Uterus (tissue), 4 donors: Measurements from ENCODE around the gene CAMK1D. TPM values are rescaled to one million over a fixed set of nuclear protein-coding genes. Genes with fewer than 3 reads are reported as not detected.

Experiments used
- DNase-seq, 2 donors: peaks; one replicate each; pipeline ENCODE4 v3.0.0-alpha.2; 2019 to 2020
- H3K27ac ChIP-seq, 2 donors: fragments of 200-600 bp; sonication (generic); 1 replicate in 1 of 2; 2 replicates in 1 of 2; pipeline ENCODE4 v1.5.1; 2016 to 2018
- H3K27me3 ChIP-seq, 2 donors: fragments of 200-600 bp; sonication (generic); one replicate each; pipeline ENCODE4 v1.5.1; 2018 to 2019; ENCODE audit warnings: control low read depth in 1 of 2
- H3K36me3 ChIP-seq, 2 donors: fragments of 200-600 bp; sonication (generic); one replicate each; pipeline ENCODE4 v1.5.1; 2019; ENCODE audit warnings: control low read depth in 1 of 2
- H3K4me1 ChIP-seq, 2 donors: fragments of 200-600 bp; sonication (generic); one replicate each; pipeline ENCODE4 v1.5.1; 2018 to 2019; ENCODE audit warnings: control low read depth in 1 of 2
- H3K4me3 ChIP-seq, 2 donors: fragments of 200-600 bp; sonication (generic); 1 replicate in 1 of 2; 2 replicates in 1 of 2; pipeline ENCODE4 v1.5.1; 2018 to 2019; ENCODE audit warnings: mild to moderate bottlenecking in 1 of 2
- H3K9me3 ChIP-seq, 2 donors: fragments of 200-600 bp; sonication (generic); one replicate each; pipeline ENCODE4 v1.5.1; 2019; ENCODE audit warnings: control low read depth in 1 of 2
- CTCF ChIP-seq, 4 experiments: fragments of 200-600 bp in 2 of 4; fragments of 450-650 bp in 2 of 4; sonication (generic) in 2 of 4; IDR thresholded peaks; one replicate each; pipeline ENCODE4 v1.5.1; 2016 to 2019; ENCODE audit warnings: antibody characterized with exemption in 4 of 4, mild to moderate bottlenecking in 2 of 4, moderate library complexity in 1 of 4
- POLR2A ChIP-seq, 2 donors: fragments of 450-650 bp; IDR thresholded peaks; one replicate each; pipeline ENCODE4 v1.6.1; 2016; ENCODE audit warnings: antibody characterized with exemption in 2 of 2, mild to moderate bottlenecking in 1 of 2, moderate library complexity in 1 of 2
- intact Hi-C: fragments of 100-400 bp; cut with DNase I; formaldehyde crosslinking; loops from one replicate; pipeline ENCODE4 v1.15.1; 2023; ENCODE audit warnings: low total_unique reads
- total RNA-seq, 4 donors: library from RNA; depleted of rRNA in 3 of 4; stranded (reverse); fragments of >200 nt in 3 of 4; gene quantifications; one replicate each; pipeline versions ENCODE4 v1.1.0 to v1.2.4, GENCODE V29; 2014 to 2023
- donor health status: DM: yes; HTN: yes; CAD: no.

Gene CAMK1D
- total RNA-seq, 4 donors from 2014 or later: 3.5 to 48.4 (median 10.8) TPM

- Histone ChIP-seq H3K27ac (no peak overlapping the region), H3K9me3 (no peaks in the 10 kb centered on the region), H3K36me3 (no peaks in the 10 kb centered on the region), H3K4me1 (peaks cover 0 to 3% of the 10 kb centered on the region in 2 donors), H3K4me3 (no peak overlapping the region), H3K27me3 (no peaks in the 10 kb centered on the region)
- intact Hi-C loops: no loop called here
- TF ChIP-seq CTCF (IDR thresholded peaks at IDR 0.05) (no peak), POLR2A (IDR thresholded peaks at IDR 0.05) (no peak)
- DNase-seq: no peak
Observed at GRCh38 chr10:12381536-12382156, 32.3 kb downstream of the CAMK1D start.

GRCh38 chr10:12382157-12382548, 32.8 kb downstream of the CAMK1D start:
- H3K9me3 ChIP-seq: no peaks in the 10 kb centered on the region
- intact Hi-C loops: no loop called here
- TF ChIP-seq CTCF (IDR thresholded peaks at IDR 0.05) (no peak), POLR2A (IDR thresholded peaks at IDR 0.05) (no peak)

DNA sequence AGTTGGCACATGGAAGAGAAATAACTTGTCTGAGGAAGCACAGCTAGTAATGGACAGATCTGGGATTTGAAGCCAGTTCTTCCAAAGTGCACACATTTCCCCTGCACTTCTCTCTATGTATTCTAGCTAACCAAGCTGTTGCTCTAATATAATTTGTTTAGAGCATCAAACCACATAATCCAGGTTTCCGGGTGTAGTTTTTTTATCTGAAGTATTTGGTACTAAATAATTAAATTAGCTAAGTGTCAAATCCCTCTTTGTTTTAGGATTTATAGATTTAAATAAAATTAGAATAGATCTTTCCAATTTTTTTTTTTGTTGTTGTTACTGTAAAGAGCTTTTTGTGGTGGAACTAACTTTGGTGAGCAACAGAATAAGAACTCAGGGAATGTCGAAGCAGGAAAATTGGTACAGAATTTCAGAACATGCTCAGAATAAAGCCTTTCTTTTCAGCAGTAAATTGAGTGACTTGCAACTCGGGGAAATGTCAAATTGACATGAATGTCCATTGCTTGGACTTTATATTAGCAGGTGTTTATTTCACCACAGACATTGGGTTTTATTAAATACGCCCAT, 33.7 kb downstream of the CAMK1D start:
- H3K27me3 ChIP-seq: no peaks in the 10 kb centered on the region
- intact Hi-C loops: no loop called here
- DNase-seq: no peak
- H3K9me3 ChIP-seq: no peaks in the 10 kb centered on the region
- H3K27ac ChIP-seq: no peak overlapping the region
- no peak overlapping the region for H3K4me3 ChIP-seq
- TF ChIP-seq CTCF (IDR thresholded peaks at IDR 0.05) (no peak), POLR2A (IDR thresholded peaks at IDR 0.05) (no peak)
- no peaks in the 10 kb centered on the region for H3K4me1 ChIP-seq
- no peaks in the 10 kb centered on the region for H3K36me3 ChIP-seq

More at GRCh38 chr10:12382157-12382548, 32.8 kb downstream of the CAMK1D start:
- peaks cover 0 to 3% of the 10 kb centered on the region in 2 donors for H3K4me1 ChIP-seq
- DNase-seq: no peak
- H3K27ac ChIP-seq: no peak overlapping the region
- no peaks in the 10 kb centered on the region for H3K36me3 ChIP-seq
- H3K4me3 ChIP-seq: no peak overlapping the region
- H3K27me3 ChIP-seq: no peaks in the 10 kb centered on the region

DNA sequence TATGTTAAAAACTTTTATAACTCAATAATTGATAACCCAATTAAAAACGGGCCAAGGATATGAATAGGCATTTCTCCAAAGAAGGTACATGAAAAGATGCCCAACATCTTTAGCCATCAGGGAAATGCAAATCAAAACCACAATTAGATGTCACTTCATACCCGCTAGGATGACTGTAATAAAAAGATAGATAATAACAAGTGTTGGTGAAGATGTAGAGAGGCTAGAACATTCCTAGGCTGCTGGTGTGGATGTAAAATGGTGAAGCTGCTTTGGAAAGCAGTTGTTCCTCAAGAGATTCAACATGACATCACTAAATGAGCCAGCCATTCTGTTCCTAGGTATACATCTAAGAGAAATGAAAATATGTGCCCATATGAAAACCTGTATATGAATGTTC, 35.6 kb downstream of the CAMK1D start:
- Histone ChIP-seq H3K27me3 (no peaks in the 10 kb centered on the region), H3K9me3 (no peaks in the 10 kb centered on the region), H3K4me3 (no peak overlapping the region), H3K36me3 (no peaks in the 10 kb centered on the region), H3K4me1 (no peaks in the 10 kb centered on the region), H3K27ac (no peak overlapping the region)
- TF ChIP-seq CTCF (IDR thresholded peaks at IDR 0.05) (no peak), POLR2A (IDR thresholded peaks at IDR 0.05) (no peak)
- DNase-seq: no peak
- intact Hi-C loops: no loop called here

- TF ChIP-seq POLR2A (IDR thresholded peaks at IDR 0.05) (no peak), CTCF (IDR thresholded peaks at IDR 0.05) (no peak)
- no peak for DNase-seq
Observed at GRCh38 chr10:12387561-12388210, 38.3 kb downstream of the CAMK1D start.

More at GRCh38 chr10:12387561-12388210, 38.3 kb downstream of the CAMK1D start:
- Histone ChIP-seq H3K9me3 (no peaks in the 10 kb centered on the region), H3K4me3 (no peak overlapping the region), H3K4me1 (peaks cover 0 to 5% of the 10 kb centered on the region in 2 donors), H3K27ac (no peak overlapping the region), H3K27me3 (no peaks in the 10 kb centered on the region), H3K36me3 (no peaks in the 10 kb centered on the region)
- intact Hi-C loops: no loop called here
